Measurements from ENCODE around the gene KIF1A. TPM values are rescaled to one million over a fixed set of nuclear protein-coding genes. Genes with fewer than 3 reads are reported as not detected.
"Not testable (repeated sequence)": the region's sequence is repeated elsewhere in the genome, so short reads cannot be mapped to it uniquely, and the experiment has no call there.

The KIF1A gene
- total RNA-seq, 1 experiment from 2014 or later = 279 TPM

- POLR2A ChIA-PET; H3K36me3 Mint-ChIP-seq; H3K4me3 Mint-ChIP-seq; ATAC-seq; H3K4me1 Mint-ChIP-seq; H3K27me3 Mint-ChIP-seq (ENCODE audit: low read depth); CTCF ChIA-PET; H3K9me3 Mint-ChIP-seq; H3K27ac Mint-ChIP-seq: not testable (repeated sequence)
- DNase-seq (ENCODE audit: low spot score) = peak; percentile 5
Observed at GRCh38 chr2:240691631-240692420, 128.2 kb downstream of the KIF1A start, which contains the start of gene AQP12A. TSS of gene AQP12A (plus strand) at chr2:240691866. CDS start at chr2:240691914, 48 bp downstream.

GRCh38 chr2:240691075-240691427 is 129.0 kb downstream of the KIF1A start:
- H3K27me3 Mint-ChIP-seq (ENCODE audit: low read depth); H3K9me3 Mint-ChIP-seq; H3K27ac Mint-ChIP-seq; ATAC-seq; CTCF ChIA-PET; H3K4me1 Mint-ChIP-seq; H3K4me3 Mint-ChIP-seq; POLR2A ChIA-PET; H3K36me3 Mint-ChIP-seq; DNase-seq (ENCODE audit: low spot score): not testable (repeated sequence)

- H3K9me3 Mint-ChIP-seq; H3K27ac Mint-ChIP-seq; ATAC-seq; DNase-seq (ENCODE audit: low spot score); H3K4me1 Mint-ChIP-seq; CTCF ChIA-PET; H3K36me3 Mint-ChIP-seq; POLR2A ChIA-PET; H3K27me3 Mint-ChIP-seq (ENCODE audit: low read depth); H3K4me3 Mint-ChIP-seq: not testable (repeated sequence)
Observed at GRCh38 chr2:240690421-240691074, 129.5 kb downstream of the KIF1A start.

- Mint-ChIP-seq H3K27me3 (ENCODE audit: low read depth) (peaks cover 3% of the 10 kb centered on the region; the same call in 1 of the 2 replicates), H3K4me3 (no peak overlapping the region), H3K9me3 (no peaks in the 10 kb centered on the region), H3K27ac (no peak overlapping the region), H3K4me1 (no peaks in the 10 kb centered on the region), H3K36me3 (no peaks in the 10 kb centered on the region)
- ChIA-PET CTCF (no interaction called here), POLR2A (no interaction called here)
- TF ChIP-seq SMAD4 (CRISPR knock-in tag; IDR thresholded peaks at IDR 0.05) = no peak
- TF ChIP-seq E2F4 (CRISPR knock-in tag; IDR thresholded peaks at IDR 0.05; ENCODE audit: borderline replicate concordance, low read depth) = no peak
- no peak for TF ChIP-seq ZNF416 (CRISPR knock-in tag; IDR thresholded peaks at IDR 0.05)
- TF ChIP-seq ATF3 (CRISPR knock-in tag; conservative IDR thresholded peaks at IDR 0.05) = no peak
- no peak for TF ChIP-seq FOXP1 (CRISPR knock-in tag; IDR thresholded peaks at IDR 0.05; ENCODE audit: borderline replicate concordance)
- TF ChIP-seq ZNF263 (CRISPR knock-in tag; IDR thresholded peaks at IDR 0.05; ENCODE audit: low read depth) = no peak
- TF ChIP-seq ARID4B (CRISPR knock-in tag; IDR thresholded peaks at IDR 0.05; ENCODE audit: borderline replicate concordance) = no peak
- no peak for TF ChIP-seq ESRRA (CRISPR knock-in tag; IDR thresholded peaks at IDR 0.05; ENCODE audit: borderline replicate concordance)
- DNase-seq (ENCODE audit: low spot score) (no peak), ATAC-seq (no peak)
Observed at GRCh38 chr2:240689975-240690374, 130.0 kb downstream of the KIF1A start.
